ENCODE data around the gene FGF1. TPM values are rescaled to one million over a fixed set of nuclear protein-coding genes. Genes with fewer than 3 reads are reported as not detected.

FGF1 gene
- total RNA-seq, 1 experiment from 2014 or later, result not detected

GRCh38 chr5:142664636-142665035 lies 21.3 kb downstream of the FGF1 start:
- DNase-seq (ENCODE audit: low read depth, low spot score) (no peak), ATAC-seq (no peak)
- Histone ChIP-seq H3K36me3 (ENCODE audit: control insufficient read depth, insufficient read depth, low read length) (no peaks in the 10 kb centered on the region), H3K4me3 (ENCODE audit: low read depth in 2 of 2, low read length in 2 of 2) (no peak overlapping the region), H3K9me3 (ENCODE audit: control insufficient read depth, insufficient read depth, low read depth, low read length) (no peaks in the 10 kb centered on the region), H3K4me1 (ENCODE audit: control insufficient read depth, insufficient read depth, low read length) (no peaks in the 10 kb centered on the region), H3K27ac (ENCODE audit: low read length) (no peak overlapping the region), H3K27me3 (ENCODE audit: control insufficient read depth, insufficient read depth, low read length) (no peaks in the 10 kb centered on the region)
- ChIA-PET CTCF (no interaction called here), POLR2A (no interaction called here)
- no TSS peak for BruUV-seq (replicated peaks)
- TF ChIP-seq POLR2AphosphoS5 (IDR thresholded peaks at IDR 0.05; ENCODE audit: low read depth, low read length) (no peak), REST (IDR thresholded peaks at IDR 0.05; ENCODE audit: insufficient read depth in 1 of 2, low read depth in 2 of 2, low read length in 1 of 2) (no peak), SIN3A (IDR thresholded peaks at IDR 0.05; ENCODE audit: borderline replicate concordance, insufficient read depth, low read depth, low read length) (no peak), TCF7L2 (IDR thresholded peaks at IDR 0.05; ENCODE audit: low read depth, low read length) (no peak)
- TF ChIP-seq, protein P1, sequence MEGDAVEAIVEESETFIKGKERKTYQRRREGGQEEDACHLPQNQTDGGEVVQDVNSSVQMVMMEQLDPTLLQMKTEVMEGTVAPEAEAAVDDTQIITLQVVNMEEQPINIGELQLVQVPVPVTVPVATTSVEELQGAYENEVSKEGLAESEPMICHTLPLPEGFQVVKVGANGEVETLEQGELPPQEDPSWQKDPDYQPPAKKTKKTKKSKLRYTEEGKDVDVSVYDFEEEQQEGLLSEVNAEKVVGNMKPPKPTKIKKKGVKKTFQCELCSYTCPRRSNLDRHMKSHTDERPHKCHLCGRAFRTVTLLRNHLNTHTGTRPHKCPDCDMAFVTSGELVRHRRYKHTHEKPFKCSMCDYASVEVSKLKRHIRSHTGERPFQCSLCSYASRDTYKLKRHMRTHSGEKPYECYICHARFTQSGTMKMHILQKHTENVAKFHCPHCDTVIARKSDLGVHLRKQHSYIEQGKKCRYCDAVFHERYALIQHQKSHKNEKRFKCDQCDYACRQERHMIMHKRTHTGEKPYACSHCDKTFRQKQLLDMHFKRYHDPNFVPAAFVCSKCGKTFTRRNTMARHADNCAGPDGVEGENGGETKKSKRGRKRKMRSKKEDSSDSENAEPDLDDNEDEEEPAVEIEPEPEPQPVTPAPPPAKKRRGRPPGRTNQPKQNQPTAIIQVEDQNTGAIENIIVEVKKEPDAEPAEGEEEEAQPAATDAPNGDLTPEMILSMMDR (IDR thresholded peaks at IDR 0.05), result no peak
- intact Hi-C loops (cut with micrococcal nuclease; ENCODE audit: unreplicated experiment), result no loop called here
- in situ Hi-C loops (cut with HindIII; ENCODE audit: low pct_unique_long_range_greater_than_20kb, low sequenced_read_pairs), result no loop called here

DNA sequence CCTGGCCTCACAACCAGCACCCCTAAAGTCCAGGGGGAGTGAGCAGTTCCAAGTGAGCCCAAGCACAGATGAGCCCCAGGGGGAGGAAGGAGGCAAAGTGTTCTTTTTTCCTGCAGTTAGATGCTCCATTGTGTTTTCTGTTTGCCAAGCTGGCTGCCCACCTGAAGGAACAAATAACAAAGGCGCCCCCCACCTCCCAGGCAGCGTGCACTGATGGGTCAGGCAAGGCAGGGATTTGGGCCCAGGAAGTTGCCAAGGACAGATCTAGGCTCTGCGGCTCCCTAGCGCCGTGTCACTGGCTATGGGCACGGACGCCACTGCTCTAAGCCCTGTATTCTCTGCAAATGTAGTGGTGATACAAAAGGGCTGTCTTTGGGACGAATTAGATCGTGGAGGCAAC lies 21.8 kb downstream of the FGF1 start:
- TF ChIP-seq TCF7L2 (IDR thresholded peaks at IDR 0.05; ENCODE audit: low read depth, low read length) (no peak), REST (IDR thresholded peaks at IDR 0.05; ENCODE audit: insufficient read depth in 1 of 2, low read depth in 2 of 2, low read length in 1 of 2) (no peak), POLR2AphosphoS5 (IDR thresholded peaks at IDR 0.05; ENCODE audit: low read depth, low read length) (no peak), SIN3A (IDR thresholded peaks at IDR 0.05; ENCODE audit: borderline replicate concordance, insufficient read depth, low read depth, low read length) (no peak)
- TF ChIP-seq, protein P1 (IDR thresholded peaks at IDR 0.05), result no peak
- Histone ChIP-seq H3K4me3 (ENCODE audit: low read depth in 2 of 2, low read length in 2 of 2) (no peak overlapping the region), H3K27ac (ENCODE audit: low read length) (no peak overlapping the region), H3K9me3 (ENCODE audit: control insufficient read depth, insufficient read depth, low read depth, low read length) (no peaks in the 10 kb centered on the region), H3K36me3 (ENCODE audit: control insufficient read depth, insufficient read depth, low read length) (no peaks in the 10 kb centered on the region), H3K4me1 (ENCODE audit: control insufficient read depth, insufficient read depth, low read length) (no peaks in the 10 kb centered on the region), H3K27me3 (ENCODE audit: control insufficient read depth, insufficient read depth, low read length) (no peaks in the 10 kb centered on the region)
- BruUV-seq (replicated peaks), result no TSS peak
- ChIA-PET POLR2A (no interaction called here), CTCF (no interaction called here)
- intact Hi-C loops (cut with micrococcal nuclease; ENCODE audit: unreplicated experiment) (no loop called here), in situ Hi-C loops (cut with HindIII; ENCODE audit: low pct_unique_long_range_greater_than_20kb, low sequenced_read_pairs) (no loop called here)
- no peak for DNase-seq (ENCODE audit: low read depth, low spot score)
- no peak for ATAC-seq

Measured in Panc1 (cell line).